ENCODE results near the gene AK9.

Gene AK9

GRCh38 chr6:109660526-109661320, 30.3 kb downstream of the AK9 start:
- TF ChIP-seq TAF1 (IDR thresholded peaks at IDR 0.05; ENCODE audit: borderline replicate concordance, insufficient read depth, low read length): no peak
- TF ChIP-seq FOXP2 (optimal IDR thresholded peaks at IDR 0.05; ENCODE audit: borderline replicate concordance, extremely low read depth, extremely low read length, insufficient read depth): no peak
- TF ChIP-seq, protein P1, sequence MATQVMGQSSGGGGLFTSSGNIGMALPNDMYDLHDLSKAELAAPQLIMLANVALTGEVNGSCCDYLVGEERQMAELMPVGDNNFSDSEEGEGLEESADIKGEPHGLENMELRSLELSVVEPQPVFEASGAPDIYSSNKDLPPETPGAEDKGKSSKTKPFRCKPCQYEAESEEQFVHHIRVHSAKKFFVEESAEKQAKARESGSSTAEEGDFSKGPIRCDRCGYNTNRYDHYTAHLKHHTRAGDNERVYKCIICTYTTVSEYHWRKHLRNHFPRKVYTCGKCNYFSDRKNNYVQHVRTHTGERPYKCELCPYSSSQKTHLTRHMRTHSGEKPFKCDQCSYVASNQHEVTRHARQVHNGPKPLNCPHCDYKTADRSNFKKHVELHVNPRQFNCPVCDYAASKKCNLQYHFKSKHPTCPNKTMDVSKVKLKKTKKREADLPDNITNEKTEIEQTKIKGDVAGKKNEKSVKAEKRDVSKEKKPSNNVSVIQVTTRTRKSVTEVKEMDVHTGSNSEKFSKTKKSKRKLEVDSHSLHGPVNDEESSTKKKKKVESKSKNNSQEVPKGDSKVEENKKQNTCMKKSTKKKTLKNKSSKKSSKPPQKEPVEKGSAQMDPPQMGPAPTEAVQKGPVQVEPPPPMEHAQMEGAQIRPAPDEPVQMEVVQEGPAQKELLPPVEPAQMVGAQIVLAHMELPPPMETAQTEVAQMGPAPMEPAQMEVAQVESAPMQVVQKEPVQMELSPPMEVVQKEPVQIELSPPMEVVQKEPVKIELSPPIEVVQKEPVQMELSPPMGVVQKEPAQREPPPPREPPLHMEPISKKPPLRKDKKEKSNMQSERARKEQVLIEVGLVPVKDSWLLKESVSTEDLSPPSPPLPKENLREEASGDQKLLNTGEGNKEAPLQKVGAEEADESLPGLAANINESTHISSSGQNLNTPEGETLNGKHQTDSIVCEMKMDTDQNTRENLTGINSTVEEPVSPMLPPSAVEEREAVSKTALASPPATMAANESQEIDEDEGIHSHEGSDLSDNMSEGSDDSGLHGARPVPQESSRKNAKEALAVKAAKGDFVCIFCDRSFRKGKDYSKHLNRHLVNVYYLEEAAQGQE (IDR thresholded peaks at IDR 0.05; ENCODE audit: insufficient read depth in 1 of 2, low read depth in 2 of 2, low read length in 2 of 2): no peak
- TF ChIP-seq POLR2AphosphoS5 (IDR thresholded peaks at IDR 0.05; ENCODE audit: low read depth, low read length): no peak
- TF ChIP-seq SIN3A (IDR thresholded peaks at IDR 0.05; ENCODE audit: borderline replicate concordance, insufficient read depth, low read length): no peak

DNA sequence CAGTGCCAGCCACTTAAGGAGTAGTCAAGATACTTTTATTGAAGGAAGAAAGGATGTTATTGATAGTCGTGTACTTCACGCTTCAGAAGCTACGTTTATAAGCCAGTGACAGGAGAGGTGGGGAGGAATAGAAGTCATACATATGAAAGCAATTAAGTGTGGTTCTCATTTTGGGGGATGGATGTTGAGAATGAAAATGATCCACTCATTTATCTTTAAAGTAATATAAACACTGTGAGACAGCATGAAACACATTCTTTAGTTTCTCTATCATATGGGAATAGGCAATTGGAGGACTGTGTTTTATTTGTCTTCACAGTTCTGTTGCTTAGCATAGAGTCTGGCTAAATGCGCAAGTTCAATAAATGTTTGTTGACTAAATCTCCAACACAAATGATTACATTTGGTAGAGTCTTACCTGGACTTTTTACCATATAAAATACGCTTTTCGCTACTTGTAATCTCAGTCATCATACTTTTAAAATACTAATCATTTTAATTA, 35.2 kb downstream of the AK9 start:
- TF ChIP-seq POLR2AphosphoS5 (IDR thresholded peaks at IDR 0.05; ENCODE audit: low read depth, low read length) (no peak), TAF1 (IDR thresholded peaks at IDR 0.05; ENCODE audit: borderline replicate concordance, insufficient read depth, low read length) (no peak), FOXP2 (optimal IDR thresholded peaks at IDR 0.05; ENCODE audit: borderline replicate concordance, extremely low read depth, extremely low read length, insufficient read depth) (no peak), SIN3A (IDR thresholded peaks at IDR 0.05; ENCODE audit: borderline replicate concordance, insufficient read depth, low read length) (no peak)
- TF ChIP-seq, protein P1 (IDR thresholded peaks at IDR 0.05; ENCODE audit: insufficient read depth in 1 of 2, low read depth in 2 of 2, low read length in 2 of 2): no peak

DNA sequence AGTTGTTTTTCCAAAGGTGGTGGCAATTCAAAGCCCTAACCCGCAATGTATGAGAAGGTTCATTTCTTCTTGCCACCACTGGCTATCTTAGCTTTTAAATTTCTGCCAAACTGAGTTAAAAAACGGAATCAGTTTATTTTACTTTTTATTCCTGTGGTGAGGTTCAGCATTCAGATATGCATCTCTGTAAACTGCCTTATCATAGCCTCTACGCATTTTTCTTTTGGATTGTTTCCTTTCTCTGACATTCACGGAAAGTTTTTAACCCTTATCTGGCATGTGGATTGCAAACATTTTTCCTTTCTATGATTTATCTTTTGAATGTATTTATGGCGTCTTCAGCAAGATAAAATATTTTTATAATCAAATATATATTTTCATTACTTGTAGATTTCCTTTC, 37.7 kb downstream of the AK9 start:
- no peak for TF ChIP-seq TAF1 (IDR thresholded peaks at IDR 0.05; ENCODE audit: borderline replicate concordance, insufficient read depth, low read length)
- TF ChIP-seq POLR2AphosphoS5 (IDR thresholded peaks at IDR 0.05; ENCODE audit: low read depth, low read length): no peak
- no peak for TF ChIP-seq FOXP2 (optimal IDR thresholded peaks at IDR 0.05; ENCODE audit: borderline replicate concordance, extremely low read depth, extremely low read length, insufficient read depth)
- TF ChIP-seq, protein P1 (IDR thresholded peaks at IDR 0.05; ENCODE audit: insufficient read depth in 1 of 2, low read depth in 2 of 2, low read length in 2 of 2): no peak
- TF ChIP-seq SIN3A (IDR thresholded peaks at IDR 0.05; ENCODE audit: borderline replicate concordance, insufficient read depth, low read length): no peak

DNA sequence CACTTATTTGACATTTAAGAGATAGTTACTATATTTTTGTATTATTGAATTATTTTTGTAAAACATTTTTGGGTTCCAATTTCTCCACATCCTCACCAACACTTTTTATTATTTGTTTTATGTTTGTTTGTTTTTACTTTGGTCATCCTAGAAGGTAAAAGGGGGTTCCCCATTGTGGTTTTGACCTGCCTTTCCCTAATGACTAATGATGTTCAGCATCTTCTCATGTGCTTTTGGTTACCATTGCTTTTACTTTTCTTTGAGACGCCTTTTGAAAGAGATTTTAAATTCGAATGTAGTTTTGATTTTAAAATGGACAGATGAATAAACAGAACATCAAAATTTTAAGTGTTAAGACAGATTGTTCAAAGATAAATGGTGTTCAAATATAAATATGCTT, 46.9 kb downstream of the AK9 start:
- TF ChIP-seq TAF1 (IDR thresholded peaks at IDR 0.05; ENCODE audit: borderline replicate concordance, insufficient read depth, low read length) (no peak), FOXP2 (optimal IDR thresholded peaks at IDR 0.05; ENCODE audit: borderline replicate concordance, extremely low read depth, extremely low read length, insufficient read depth) (no peak), SIN3A (IDR thresholded peaks at IDR 0.05; ENCODE audit: borderline replicate concordance, insufficient read depth, low read length) (no peak), POLR2AphosphoS5 (IDR thresholded peaks at IDR 0.05; ENCODE audit: low read depth, low read length) (no peak)
- TF ChIP-seq, protein P1 (IDR thresholded peaks at IDR 0.05; ENCODE audit: insufficient read depth in 1 of 2, low read depth in 2 of 2, low read length in 2 of 2): no peak
